Eye (tissue), 1 donor: ENCODE results near the gene YBX1.
"Not testable (repeated sequence)": the region's sequence is repeated elsewhere in the genome, so short reads cannot be mapped to it uniquely, and the experiment has no call there.

Experiments used
- DNase-seq: peaks from one replicate; pipeline ENCODE4 v3.0.0-alpha.2; 2015

Gene YBX1

DNA sequence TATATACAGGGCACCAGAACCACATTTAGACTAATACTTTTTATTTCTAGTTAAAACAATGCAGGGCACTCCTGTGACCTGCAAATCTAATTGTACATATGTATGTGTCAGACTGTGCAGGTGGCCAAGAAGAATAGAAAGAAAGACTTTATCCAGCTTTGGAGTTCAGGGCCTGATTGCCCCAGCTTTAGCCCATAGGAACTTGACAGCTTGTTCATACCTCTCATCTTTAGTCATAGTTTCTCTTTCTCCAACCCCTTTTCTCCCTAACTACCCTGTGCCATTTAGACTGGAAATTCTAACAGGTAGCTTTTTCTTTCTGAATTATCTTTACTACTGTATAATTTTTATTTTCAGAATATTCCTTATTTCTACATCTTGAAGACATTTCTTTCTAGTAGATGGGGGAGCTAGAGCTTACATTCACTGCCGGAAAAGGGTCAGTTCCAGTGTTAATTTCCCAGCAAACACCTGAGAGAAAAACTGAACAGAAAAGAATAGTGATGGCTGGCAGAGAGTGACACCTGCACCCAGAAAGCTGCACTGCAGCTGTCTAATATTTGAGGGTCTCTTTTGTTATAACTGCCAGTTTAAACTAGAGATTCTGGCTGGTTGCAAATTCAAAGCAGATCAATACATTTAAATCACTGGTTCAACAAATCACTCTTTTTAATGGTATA, 8.4 kb downstream of the YBX1 start:
- DNase-seq: no peak

DNA sequence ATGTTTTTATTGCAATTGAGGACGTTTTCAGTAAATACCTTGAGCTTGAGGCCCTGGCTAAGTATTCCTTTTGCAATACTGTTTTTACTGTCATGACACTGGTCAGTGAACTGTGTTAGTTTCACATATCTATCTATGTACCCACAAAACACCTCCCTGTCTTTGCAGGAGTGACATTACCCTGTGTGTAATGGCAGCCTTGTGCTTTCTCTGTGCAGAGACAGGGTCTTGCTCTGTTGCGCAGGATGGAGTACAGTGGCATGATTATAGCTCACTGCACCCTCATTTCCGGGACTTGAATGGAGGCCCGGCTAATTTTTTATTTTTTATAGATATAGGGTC, 8.9 kb downstream of the YBX1 start:
- no peak for DNase-seq

- no peak for DNase-seq
Observed at GRCh38 chr1:42692461-42692860, 10.2 kb downstream of the YBX1 start.

DNA sequence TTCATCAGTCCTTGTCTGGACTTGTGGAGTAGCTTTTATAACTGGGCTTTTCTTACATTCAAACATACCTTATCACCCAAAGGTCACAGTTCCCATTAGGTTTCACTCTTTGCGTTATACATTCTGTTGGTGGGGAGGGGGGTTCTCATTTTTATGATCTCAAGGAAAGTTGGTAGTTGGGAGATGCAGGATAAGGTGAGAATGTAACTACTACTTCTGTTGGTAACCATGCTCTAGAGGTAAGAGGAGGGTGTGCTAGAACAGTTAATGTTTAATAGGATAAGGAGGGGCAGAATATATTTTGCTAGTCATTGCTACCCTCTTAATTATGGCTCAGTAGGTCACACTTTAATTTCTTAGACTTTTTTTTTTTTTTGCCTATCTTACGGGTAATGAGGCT, 10.7 kb downstream of the YBX1 start:
- DNase-seq: no peak

GRCh38 chr1:42698081-42698813, 16.0 kb downstream of the YBX1 start:
- DNase-seq: no peak

GRCh38 chr1:42700006-42700405, 17.8 kb downstream of the YBX1 start:
- DNase-seq: no peak

DNA sequence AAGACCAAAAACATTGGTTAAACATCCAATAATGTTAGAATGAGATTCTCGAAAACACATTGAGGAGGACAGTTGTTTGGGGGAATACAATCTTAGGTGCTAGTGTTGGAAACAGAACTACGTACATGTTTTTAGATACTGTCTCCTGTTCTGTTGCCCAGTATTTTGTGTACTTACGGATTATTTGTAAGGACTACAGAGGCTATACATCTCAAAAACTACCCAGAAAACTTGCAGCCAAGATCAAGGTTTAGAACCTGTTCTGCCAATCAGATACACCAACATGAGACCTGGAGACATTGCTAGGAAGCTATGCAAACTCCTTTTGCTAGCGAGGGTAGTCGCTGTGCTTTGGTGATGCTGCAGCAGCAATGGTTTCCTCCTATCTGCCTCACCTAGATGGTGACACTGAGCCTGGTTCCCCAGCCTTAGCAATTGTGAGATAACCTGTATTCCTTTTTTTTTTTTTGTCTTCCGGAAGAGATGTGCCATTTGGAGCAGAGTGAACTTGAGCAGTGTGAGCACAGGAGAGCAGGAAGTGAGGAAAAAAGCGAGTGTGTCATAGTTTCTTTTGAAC, 21.8 kb downstream of the YBX1 start:
- no peak for DNase-seq

DNA sequence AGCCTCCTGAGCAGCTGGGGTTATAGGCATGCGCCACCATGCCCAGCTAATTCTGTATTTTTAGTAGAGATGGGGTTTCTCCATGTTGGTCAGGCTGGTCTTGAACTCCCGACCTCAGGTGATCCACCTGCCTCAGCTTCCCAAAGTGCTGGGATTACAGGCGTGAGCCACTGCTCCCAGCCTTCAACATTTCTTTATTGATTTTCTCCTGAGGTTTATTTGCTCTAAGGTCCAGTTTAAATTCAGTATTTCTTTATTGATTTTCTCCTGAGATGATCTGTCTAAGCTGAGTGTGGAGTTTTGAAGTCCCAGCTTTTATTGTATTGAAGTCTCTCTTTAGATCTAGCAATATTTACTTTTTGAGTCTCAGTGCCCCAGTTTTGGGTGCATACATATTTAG, 30.6 kb downstream of the YBX1 start:
- not testable (repeated sequence) for DNase-seq

GRCh38 chr1:42713293-42713692, 31.1 kb downstream of the YBX1 start:
- no peak for DNase-seq

DNA sequence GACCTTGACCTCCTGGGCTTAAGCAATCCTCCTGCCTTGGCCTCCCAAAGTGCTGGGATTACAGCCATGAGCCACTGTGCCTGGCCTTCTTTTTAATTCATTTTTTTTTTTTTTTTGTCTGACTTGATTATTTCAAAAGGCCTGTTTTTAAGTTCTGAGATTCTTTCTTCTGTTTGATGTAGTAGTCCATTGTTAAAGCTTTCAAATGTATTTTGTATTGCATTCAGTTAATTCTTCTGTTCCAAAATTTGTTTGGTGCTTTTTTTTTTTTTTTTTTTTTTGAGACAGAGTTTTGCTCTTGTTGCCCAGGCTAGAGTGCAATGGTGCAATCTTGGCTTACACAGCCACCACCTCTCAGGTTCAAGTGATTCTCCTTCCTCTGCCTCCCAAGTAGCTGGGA, 32.2 kb downstream of the YBX1 start:
- peak; percentile 31 for DNase-seq

- DNase-seq: no peak
Observed at GRCh38 chr1:42720868-42721267, 38.6 kb downstream of the YBX1 start.

GRCh38 chr1:42721926-42722325, 39.7 kb downstream of the YBX1 start:
- no peak for DNase-seq

DNA sequence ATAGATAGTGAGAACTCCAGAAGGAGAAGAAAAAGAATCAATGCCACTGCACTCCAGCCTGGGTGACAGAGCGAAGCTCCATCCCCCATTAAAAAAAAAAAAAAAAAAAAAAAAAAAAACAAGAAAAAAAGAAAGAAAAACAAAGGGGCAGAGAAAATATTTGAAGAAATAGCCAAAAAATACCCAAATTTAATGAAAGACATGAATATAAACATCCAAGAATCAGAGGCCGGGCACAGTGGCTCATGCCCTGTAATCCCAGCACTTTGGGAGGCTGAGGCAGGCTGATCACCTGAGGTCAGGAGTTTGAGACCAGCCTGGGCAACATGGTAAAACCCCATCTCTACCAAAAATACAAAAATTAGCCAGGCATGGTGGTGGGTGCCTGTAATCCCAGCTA, 40.2 kb downstream of the YBX1 start:
- not testable (repeated sequence) for DNase-seq

GRCh38 chr1:42723511-42723910, 41.3 kb downstream of the YBX1 start:
- DNase-seq: no peak

DNA sequence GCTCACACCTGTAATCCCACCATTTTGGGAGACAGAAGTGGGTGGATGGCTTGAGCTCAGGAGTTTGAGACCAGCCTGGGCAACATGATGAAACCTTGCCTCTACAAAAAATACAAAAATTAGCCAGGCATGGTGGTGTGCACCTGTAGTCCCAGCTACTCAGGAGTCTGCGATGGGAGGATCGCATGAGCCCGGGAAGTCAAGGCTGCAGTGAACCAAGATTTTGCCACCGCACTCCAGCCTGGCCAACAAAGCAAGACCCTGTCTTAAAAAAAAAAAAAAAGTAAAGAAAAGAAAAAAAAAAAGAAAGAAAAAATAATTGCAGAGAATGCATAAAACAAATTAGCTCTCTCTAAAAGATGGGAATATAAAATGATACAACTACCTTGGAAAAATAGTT, 43.6 kb downstream of the YBX1 start:
- DNase-seq: not testable (repeated sequence)

DNA sequence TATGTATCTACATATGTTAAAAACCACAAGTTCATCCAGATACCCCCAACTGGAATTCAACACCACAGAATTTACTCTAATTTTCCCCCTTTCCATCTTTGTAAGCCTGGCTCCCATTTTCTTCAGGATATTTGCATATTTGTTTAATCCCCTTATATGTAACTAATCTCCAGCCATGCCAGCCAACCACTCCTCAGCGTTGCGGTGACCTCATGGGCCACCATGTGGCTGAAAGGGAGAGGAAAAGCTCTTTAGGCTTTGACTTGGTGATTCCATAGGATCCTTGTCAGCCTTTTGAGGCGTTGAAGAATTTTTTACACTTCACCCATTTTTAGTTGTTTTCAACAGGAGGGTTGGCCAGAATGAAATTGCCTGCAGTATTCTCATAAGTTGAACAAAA, 47.8 kb downstream of the YBX1 start:
- no peak for DNase-seq

- DNase-seq: no peak
Observed at GRCh38 chr1:42730988-42731387, 48.8 kb downstream of the YBX1 start.

- no peak for DNase-seq
Observed at GRCh38 chr1:42731585-42731984, 49.4 kb downstream of the YBX1 start.

GRCh38 chr1:42732126-42732680, 50.0 kb downstream of the YBX1 start:
- no peak for DNase-seq

- DNase-seq: no peak
Observed at GRCh38 chr1:42733415-42734200, 51.4 kb downstream of the YBX1 start.

DNA sequence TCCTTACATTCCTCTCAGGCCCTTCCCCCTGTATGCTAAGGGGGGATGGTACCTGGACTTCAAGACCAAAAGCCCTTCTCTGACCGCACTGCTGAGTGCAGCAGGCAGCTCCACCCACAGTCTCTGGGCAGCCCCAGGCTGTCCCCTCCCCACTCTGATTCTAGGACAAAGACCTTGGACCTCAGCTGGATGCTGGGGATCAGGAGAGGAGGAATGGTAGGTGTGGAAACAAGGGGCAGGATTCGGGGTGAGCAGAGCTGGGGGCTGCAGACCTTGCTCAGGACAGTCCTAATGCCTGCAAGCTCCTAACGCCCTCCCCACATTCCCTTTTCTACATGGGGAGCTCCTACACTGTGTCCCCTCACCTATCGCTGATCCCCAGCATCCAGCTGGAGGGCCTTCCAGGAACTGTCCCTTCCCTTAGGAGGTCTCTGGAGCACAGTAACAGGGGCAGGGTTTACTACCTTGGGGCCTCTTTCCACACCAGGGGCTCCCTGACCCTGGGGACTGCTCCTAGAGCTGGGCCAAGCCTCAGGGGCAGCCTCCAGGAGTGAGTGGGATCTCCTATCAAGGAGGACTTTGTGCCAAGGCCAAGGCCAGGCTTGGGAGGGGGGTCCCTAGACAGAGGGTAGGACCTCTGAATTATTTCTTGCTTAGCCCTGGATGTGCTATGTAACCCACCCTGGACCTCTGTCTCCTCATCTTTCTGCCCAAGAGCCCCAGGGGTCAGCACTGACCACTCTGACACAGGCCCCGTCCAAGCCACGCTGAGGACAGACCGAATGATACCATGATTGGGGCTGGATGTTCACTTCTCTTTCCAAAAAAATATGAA, 52.2 kb downstream of the YBX1 start:
- DNase-seq: no peak

GRCh38 chr1:42735056-42735455, 52.8 kb downstream of the YBX1 start:
- no peak for DNase-seq
